ENCODE results near the gene DNAJB8. TPM values are rescaled to one million over a fixed set of nuclear protein-coding genes. Genes with fewer than 3 reads are reported as not detected.

The DNAJB8 gene
- total and polyA plus RNA-seq, 9 of the 15 experiments (the other 6 are each of a cell fraction or from before 2014, with no cell fraction given): not detected

GRCh38 chr3:128515967-128516366, 49.3 kb upstream of the DNAJB8 start:
- no peak for ATAC-seq
- CTCF ChIA-PET (ENCODE audit: low intra/inter-chr PET ratio): no interaction called here

More at GRCh38 chr3:128515967-128516366, 49.3 kb upstream of the DNAJB8 start:
- no peaks in the 10 kb centered on the region for H3K27me3 ChIP-seq (ENCODE audit: control insufficient read depth in 2 of 2, insufficient read depth in 2 of 2, low read length in 2 of 2)
- H3K9me3 ChIP-seq (replicated peaks; ENCODE audit: control insufficient read depth, insufficient read depth, low read depth, low read length): peaks cover 5% of the 10 kb centered on the region; the same call in 1 of the 2 replicates
- POLR2A ChIA-PET: interaction anchor here (1.1 kb wide), 1 partner anchor 35 kb away, joined by 3 read pairs; no protein-coding TSS in a partner anchor
- no peak overlapping the region for H2AFZ ChIP-seq (ENCODE audit: low read depth, low read length)
- H3K36me3 ChIP-seq (ENCODE audit: control insufficient read depth, insufficient read depth, low read length): no peaks in the 10 kb centered on the region
- no peaks in the 10 kb centered on the region for H3K79me2 ChIP-seq (ENCODE audit: control insufficient read depth, insufficient read depth, low read length)
- DNase-seq (ENCODE audit: extremely low read depth in 1 of 4, low spot score in 3 of 4) (no peak), FAIRE-seq (no peak)
- peaks cover 0 to 6% of the 10 kb centered on the region in 2 experiments; a peak in 2 of 5 replicates for H3K4me1 ChIP-seq (replicated peaks in 1 of 2; ENCODE audit: control insufficient read depth in 2 of 2, insufficient read depth in 2 of 2, low read length in 2 of 2)
- no peak overlapping the region for H3K4me3 ChIP-seq
- BruUV-seq (replicated peaks): no TSS peak
- H3K4me2 ChIP-seq (ENCODE audit: insufficient read depth, low read length): no peak overlapping the region
- intact Hi-C loops (cut with micrococcal nuclease): no loop called here
- in situ Hi-C loops (cut with MboI): no loop called here
- no peaks in the 10 kb centered on the region for H4K20me1 ChIP-seq (replicated peaks; ENCODE audit: control insufficient read depth, insufficient read depth, low read length)
- 6% methylated on average over 1 of the region's 1 CpG for WGBS (ENCODE audit: insufficient coverage, low coverage, missing lambda C conversion rate)
- no peak overlapping the region for H3K27ac ChIP-seq (ENCODE audit: extremely low read depth, low read depth, low read length)
- no peak overlapping the region for H3K9ac ChIP-seq (ENCODE audit: insufficient read depth in 1 of 2, low read depth in 2 of 2, low read length in 2 of 2)
- TF ChIP-seq RBM22 (IDR thresholded peaks at IDR 0.05; ENCODE audit: low read depth, low read length, poor library complexity, severe bottlenecking) (no peak), STAT6 (CRISPR knock-in tag; IDR thresholded peaks at IDR 0.05) (no peak), ZNF766 (CRISPR knock-in tag; conservative IDR thresholded peaks at IDR 0.05) (no peak), BRF1 (IDR thresholded peaks at IDR 0.05; ENCODE audit: borderline replicate concordance, extremely low read depth, insufficient read length) (no peak), ZNF124 (CRISPR knock-in tag; IDR thresholded peaks at IDR 0.05) (no peak), HNRNPLL (IDR thresholded peaks at IDR 0.05; ENCODE audit: low read depth, low read length, poor library complexity, severe bottlenecking) (no peak), HDGF (IDR thresholded peaks at IDR 0.05) (no peak), CEBPB (tag; IDR thresholded peaks at IDR 0.05) (no peak), RHOXF2B (CRISPR knock-in tag; conservative IDR thresholded peaks at IDR 0.05) (no peak), PURB (CRISPR knock-in tag; IDR thresholded peaks at IDR 0.05; ENCODE audit: low read depth) (no peak), HOXB6 (CRISPR knock-in tag; IDR thresholded peaks at IDR 0.05; ENCODE audit: borderline replicate concordance) (no peak), TGIF2 (CRISPR knock-in tag; IDR thresholded peaks at IDR 0.05) (no peak), SMAD2 (IDR thresholded peaks at IDR 0.05; ENCODE audit: low read depth, low read length) (no peak), HMGN3 (IDR thresholded peaks at IDR 0.05; ENCODE audit: borderline replicate concordance, extremely low read depth, insufficient read length, low read depth, low read length) (no peak), HMBOX1 (IDR thresholded peaks at IDR 0.05) (no peak)
- H3K9me1 ChIP-seq (ENCODE audit: control insufficient read depth, insufficient read depth, low read length): no peaks in the 10 kb centered on the region

All from K562 (cell line).